ENCODE measurements around the gene STAG1.

DNA sequence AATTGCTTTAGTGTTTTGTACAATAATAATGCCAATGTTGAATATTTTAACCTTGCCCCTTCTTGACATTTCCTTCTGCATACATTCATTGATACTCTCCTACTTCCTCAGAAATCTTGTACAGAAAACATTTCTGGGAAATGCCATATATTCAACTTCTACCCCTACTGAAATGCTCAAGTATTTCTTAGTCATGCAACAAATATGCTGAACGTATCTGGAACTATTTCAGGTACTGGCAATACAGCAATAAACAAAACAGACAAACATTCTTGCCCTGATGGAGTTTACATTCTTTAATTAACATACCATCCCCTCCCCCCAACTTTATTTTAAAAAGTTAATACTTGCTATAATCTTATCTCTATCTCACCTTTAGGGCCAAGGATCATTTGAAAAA is 147.2 kb downstream of the STAG1 start:
- TF ChIP-seq, protein P1, sequence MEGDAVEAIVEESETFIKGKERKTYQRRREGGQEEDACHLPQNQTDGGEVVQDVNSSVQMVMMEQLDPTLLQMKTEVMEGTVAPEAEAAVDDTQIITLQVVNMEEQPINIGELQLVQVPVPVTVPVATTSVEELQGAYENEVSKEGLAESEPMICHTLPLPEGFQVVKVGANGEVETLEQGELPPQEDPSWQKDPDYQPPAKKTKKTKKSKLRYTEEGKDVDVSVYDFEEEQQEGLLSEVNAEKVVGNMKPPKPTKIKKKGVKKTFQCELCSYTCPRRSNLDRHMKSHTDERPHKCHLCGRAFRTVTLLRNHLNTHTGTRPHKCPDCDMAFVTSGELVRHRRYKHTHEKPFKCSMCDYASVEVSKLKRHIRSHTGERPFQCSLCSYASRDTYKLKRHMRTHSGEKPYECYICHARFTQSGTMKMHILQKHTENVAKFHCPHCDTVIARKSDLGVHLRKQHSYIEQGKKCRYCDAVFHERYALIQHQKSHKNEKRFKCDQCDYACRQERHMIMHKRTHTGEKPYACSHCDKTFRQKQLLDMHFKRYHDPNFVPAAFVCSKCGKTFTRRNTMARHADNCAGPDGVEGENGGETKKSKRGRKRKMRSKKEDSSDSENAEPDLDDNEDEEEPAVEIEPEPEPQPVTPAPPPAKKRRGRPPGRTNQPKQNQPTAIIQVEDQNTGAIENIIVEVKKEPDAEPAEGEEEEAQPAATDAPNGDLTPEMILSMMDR (IDR thresholded peaks at IDR 0.05), result no peak
- TF ChIP-seq POLR2A (IDR thresholded peaks at IDR 0.05), result no peak

Data from body of pancreas (tissue), 4 donors.